Mammary microvascular endothelial cell (primary cell): ENCODE data around the gene THRA. TPM values are rescaled to one million over a fixed set of nuclear protein-coding genes. Genes with fewer than 3 reads are reported as not detected.

Experiments used
- total RNA-seq: library from RNA; depleted of rRNA; stranded (reverse); fragments of >200 nt; gene quantifications from 2 replicates; pipeline ENCODE4 v1.2.3, GENCODE V29; 2015

Gene THRA, protein sequence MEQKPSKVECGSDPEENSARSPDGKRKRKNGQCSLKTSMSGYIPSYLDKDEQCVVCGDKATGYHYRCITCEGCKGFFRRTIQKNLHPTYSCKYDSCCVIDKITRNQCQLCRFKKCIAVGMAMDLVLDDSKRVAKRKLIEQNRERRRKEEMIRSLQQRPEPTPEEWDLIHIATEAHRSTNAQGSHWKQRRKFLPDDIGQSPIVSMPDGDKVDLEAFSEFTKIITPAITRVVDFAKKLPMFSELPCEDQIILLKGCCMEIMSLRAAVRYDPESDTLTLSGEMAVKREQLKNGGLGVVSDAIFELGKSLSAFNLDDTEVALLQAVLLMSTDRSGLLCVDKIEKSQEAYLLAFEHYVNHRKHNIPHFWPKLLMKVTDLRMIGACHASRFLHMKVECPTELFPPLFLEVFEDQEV
- 11.7 and 16.3 TPM in 2 replicates for total RNA-seq

DNA sequence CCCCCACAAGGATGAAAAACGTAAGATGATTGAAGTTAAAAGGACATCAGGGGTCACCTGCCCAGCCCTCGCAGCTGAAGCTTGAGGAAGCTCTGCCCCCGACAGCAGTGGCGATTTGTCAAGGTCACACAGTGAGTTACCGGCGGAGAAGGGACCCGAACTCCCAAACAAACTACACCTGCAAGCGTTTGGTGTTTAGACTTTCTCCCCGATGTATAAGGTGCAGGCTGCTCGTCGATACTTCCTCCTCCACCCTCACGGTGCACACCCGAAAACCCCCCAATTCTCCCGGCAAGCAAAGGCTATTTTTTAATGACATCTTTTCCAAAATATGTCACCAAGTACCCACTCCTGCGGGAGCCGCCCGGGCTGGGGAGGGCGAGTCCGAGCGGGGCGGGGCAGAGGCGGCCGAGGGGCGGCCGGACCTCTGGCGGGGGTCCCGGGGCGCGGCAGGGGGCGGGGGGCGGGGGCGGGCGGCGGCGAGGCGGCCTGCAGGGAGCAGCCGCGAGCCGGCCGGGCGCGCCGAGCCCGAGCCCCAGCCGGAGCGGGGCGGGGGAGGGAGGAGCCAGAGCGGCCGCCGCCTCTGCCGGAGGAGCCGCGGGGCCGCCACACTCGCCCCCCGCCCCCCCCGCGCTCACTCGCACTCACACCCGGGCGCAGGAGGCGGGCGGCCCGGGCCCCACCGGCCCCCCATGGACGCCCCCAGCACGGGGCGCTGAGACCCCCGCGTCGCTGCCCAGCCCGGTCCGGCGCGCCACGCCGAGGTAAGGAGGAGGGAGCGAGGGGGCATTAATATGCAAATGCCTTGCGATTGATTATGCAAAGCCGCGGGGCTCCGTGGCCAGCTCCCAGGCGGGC, at the start of gene THRA:
THRA (plus strand) TSS at position 637 of the 858 bp plus-strand sequence. CDS start 11,524 bp downstream, outside the sequence.

DNA sequence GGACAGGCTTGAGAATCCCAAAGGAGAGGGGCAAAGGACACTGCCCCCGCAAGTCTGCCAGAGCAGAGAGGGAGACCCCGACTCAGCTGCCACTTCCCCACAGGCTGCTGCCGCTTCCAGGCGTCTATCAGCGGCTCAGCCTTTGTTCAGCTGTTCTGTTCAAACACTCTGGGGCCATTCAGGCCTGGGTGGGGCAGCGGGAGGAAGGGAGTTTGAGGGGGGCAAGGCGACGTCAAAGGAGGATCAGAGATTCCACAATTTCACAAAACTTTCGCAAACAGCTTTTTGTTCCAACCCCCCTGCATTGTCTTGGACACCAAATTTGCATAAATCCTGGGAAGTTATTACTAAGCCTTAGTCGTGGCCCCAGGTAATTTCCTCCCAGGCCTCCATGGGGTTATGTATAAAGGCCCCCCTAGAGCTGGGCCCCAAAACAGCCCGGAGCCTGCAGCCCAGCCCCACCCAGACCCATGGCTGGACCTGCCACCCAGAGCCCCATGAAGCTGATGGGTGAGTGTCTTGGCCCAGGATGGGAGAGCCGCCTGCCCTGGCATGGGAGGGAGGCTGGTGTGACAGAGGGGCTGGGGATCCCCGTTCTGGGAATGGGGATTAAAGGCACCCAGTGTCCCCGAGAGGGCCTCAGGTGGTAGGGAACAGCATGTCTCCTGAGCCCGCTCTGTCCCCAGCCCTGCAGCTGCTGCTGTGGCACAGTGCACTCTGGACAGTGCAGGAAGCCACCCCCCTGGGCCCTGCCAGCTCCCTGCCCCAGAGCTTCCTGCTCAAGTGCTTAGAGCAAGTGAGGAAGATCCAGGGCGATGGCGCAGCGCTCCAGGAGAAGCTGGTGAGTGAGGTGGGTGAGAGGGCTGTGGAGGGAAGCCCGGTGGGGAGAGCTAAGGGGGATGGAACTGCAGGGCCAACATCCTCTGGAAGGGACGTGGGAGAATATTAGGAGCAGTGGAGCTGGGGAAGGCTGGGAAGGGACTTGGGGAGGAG, 47.5 kb upstream of the THRA start, which contains the start of gene CSF3:
CSF3 (plus strand) TSS at position 436 of the 993 bp plus-strand sequence; CDS start at position 471, 35 bp downstream.

GRCh38 chr17:40100419-40100668, 37.6 kb downstream of the THRA start, which contains the start of gene NR1D1:
Gene NR1D1, minus strand, starts transcription at chr17:40100589. Its CDS starts 495 bp downstream, at chr17:40100094.

DNA sequence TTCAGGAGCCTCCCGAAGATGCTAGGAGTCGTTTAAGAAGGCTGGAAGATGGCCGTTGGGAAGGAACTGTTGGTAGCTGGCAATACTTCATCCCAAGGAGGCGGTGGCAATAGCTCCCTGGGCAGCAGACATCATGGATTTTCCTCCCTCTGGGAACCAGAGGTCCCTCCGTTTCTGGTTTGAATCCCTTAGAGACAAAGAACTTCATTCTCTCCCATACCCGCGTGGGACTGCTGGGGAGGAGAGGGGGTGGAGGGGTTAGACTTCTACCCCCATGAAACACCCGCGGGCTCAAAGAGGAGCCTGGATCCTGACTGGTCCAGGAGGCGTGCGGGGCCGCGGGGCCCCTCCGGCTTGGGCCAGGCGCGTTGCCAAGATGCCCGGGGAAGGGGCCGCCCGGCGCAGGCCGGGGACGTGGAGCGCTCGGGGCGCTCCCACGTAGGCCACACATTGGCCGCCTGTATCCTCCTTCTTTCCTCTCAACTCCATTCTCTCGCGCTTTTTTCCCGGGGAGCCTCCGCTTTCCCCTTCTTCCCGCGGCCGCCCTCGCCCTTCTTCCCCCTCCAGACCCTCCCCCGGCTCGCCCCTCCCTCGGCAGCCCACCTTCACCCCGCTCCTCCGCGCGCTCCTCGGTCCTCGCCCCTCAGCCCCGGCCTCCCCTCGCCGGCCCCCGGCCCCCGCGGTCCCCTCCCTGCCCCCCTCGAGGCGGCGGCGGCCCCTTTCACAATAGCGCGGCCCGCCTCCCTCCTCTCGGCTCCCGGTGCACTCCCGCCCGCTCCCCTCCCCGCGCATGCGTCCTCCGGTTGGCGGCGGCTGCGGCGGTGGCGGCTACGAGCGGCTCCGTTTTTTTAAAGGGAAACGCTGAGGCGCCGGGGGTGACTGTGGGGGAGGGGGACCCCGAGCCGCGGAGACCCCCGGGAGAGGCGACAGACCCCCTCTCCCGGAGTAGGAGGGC, 58.7 kb downstream of the THRA start, which contains the start of gene MSL1:
MSL1 (plus strand) TSS at position 791 of the 955 bp plus-strand sequence. CDS start 642 bp downstream, outside the sequence.

Other genes starting within 250 kb of the THRA start
- gene IKZF3, start 198.7 kb upstream of the THRA start, total RNA-seq, result not detected in 2 replicates
- gene ZPBP2, start 194.8 kb upstream of the THRA start, total RNA-seq, result not detected in 2 replicates
- 0.53 and 1.8 TPM in 2 replicates for gene GSDMB, start 144.3 kb upstream of the THRA start, total RNA-seq
- 15.5 and 19.0 TPM in 2 replicates for gene ORMDL3, start 135.4 kb upstream of the THRA start, total RNA-seq
- gene LRRC3C, start 135.2 kb upstream of the THRA start, total RNA-seq, result not detected in 2 replicates
- not detected in 2 replicates for gene GSDMA, start 100.0 kb upstream of the THRA start, total RNA-seq
- 144 and 176 TPM in 2 replicates for gene PSMD3, start 82.2 kb upstream of the THRA start, total RNA-seq
- gene CSF3, start 47.5 kb upstream of the THRA start, total RNA-seq, result 8.3 and 11.3 TPM in 2 replicates
- 95.3 and 99.0 TPM in 2 replicates for gene MED24, start 8.6 kb upstream of the THRA start, total RNA-seq
- gene NR1D1, start 37.6 kb downstream of the THRA start, total RNA-seq, result 0.87 and 1.7 TPM in 2 replicates
- gene MSL1, start 59.0 kb downstream of the THRA start, total RNA-seq, result 45.9 and 49.0 TPM in 2 replicates
- 38.0 and 41.0 TPM in 2 replicates for gene CASC3, start 77.6 kb downstream of the THRA start, total RNA-seq
- gene RAPGEFL1, start 114.5 kb downstream of the THRA start, total RNA-seq, result 0.79 and 1.9 TPM in 2 replicates
- 11.2 and 11.7 TPM in 2 replicates for gene WIPF2, start 156.3 kb downstream of the THRA start, total RNA-seq
- gene CDC6, start 224.9 kb downstream of the THRA start, total RNA-seq, result 29.1 and 35.8 TPM in 2 replicates
- gene RARA, start 246.2 kb downstream of the THRA start, total RNA-seq, result 23.4 and 26.9 TPM in 2 replicates